NCI-H1694 (cell line): ENCODE measurements around the gene IFNL1.
"Not testable (repeated sequence)": the region's sequence is repeated elsewhere in the genome, so short reads cannot be mapped to it uniquely, and the experiment has no call there.

Experiments used
- DNase-seq: peaks from one replicate; lab custom pipeline; 2025; lab: John Stamatoyannopoulos, UW

The IFNL1 gene

DNA sequence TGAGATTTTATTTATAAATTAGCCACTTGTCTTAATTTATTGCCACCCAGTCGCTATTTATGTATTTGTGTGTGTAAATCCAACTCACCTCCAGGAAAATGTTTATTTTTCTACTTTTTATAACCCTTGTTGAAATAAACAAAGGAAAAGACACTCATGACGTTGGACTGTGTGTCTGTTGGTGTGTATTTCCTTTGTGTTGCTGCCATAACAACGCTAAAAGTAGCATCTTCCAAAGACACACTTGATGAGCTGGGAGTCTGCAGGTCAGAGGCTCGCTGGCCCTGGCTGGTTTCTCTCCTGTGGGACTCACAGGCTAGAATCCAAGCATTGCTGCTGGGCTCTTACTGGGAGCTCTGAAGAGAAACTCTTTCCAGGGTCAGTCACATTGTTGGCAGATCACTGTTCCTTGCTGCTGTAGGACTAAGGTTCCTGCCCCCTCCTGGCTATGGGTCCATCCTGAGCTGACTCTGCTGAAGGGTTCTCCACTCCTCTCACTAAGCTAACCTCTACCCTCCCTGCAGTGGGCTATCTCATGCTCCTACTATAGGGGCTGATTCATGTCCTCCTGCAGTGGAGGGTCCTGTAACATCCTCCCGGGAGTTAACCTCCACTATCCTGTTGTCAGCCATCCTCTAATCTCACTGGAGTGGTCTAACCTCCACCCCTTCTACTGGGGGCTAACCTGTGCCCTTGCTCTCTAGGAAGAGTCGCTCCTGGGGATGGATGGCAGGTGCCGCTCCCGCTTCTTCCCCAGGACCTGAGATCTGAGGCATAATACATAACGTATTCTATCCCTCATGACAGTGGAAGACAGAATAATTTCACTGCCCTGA, 26.0 kb upstream of the IFNL1 start:
- DNase-seq = no peak

- DNase-seq = not testable (repeated sequence)
Measured at GRCh38 chr19:39273859-39274258, 22.3 kb upstream of the IFNL1 start.

DNA sequence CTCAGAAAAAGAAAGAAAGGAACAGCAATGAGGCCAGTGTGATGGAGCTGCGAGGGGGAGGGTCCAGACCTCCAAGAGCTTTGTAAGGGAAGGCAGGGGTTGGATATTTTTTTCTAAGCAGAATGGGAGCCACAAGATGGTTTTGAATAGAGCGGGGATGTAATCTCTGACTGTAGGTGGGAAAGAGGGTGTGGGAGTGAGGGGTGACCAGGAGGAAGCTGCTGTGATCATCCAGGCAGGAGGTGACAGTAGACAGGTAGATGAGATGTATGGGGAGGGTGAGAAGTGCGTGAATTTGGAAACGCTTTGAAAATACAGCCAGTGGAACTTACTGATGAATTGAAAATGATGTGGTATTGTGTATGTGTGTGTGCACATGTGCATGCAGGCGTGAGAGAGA, 20.6 kb upstream of the IFNL1 start:
- no peak for DNase-seq

GRCh38 chr19:39276740-39277139, 19.5 kb upstream of the IFNL1 start:
- DNase-seq = no peak

- DNase-seq = no peak
Measured at GRCh38 chr19:39277598-39277997, 18.6 kb upstream of the IFNL1 start.

DNA sequence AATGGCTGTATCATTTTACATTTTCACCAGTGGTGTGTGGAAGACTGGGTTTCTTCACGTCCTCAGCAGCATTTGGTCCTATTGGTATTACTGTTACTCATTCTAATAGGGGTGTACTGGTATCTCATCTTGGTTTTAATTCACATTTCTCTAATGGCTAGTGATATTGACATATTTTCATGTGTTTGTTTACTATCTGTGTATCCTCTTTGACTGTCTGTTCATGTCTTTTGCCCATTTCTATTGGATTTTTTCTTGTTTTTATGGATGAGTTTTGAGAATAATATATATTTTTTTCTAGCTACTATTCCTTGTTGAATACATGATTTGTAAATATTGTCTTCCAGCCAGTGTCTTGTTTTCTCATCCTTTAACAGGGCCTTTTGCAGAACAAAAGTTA, 14.2 kb upstream of the IFNL1 start:
- DNase-seq = no peak

DNA sequence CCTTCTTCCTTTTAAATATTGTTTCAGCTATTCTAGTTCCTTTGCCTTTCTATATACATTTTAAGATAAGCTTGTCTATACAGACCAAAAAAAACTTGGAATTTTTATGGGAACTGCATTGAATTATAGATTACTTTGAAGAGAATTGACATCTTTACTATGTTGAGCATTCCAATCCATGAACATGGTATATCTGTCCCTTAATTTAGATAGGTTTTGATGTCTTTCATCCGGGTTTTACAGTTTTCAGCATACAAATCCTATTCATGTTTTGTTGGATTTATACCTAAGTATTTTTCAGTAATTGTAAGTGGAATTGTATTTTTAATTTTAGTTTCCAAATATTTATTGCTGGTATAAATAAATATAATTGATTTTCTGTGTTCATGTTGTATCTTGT, 12.2 kb upstream of the IFNL1 start:
- no peak for DNase-seq

DNA sequence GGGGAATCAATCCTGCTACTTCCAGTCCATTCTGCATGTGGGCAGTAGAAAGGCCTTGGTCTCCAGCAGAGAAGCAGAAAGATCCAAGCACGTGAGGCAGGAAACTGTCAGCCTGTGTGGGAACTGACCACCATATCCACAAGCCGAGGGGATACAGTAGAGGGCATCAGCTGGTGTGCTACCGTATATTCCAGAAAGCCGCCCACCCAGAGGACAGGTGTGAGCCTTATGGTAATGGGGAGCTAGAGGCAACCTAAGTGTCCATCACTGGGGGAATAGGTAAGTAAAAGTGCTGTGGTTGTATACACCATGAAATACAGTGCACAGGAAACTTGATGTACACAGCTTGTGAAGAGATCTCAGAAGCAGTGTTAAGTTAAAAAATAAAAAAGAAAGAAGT, 2.8 kb upstream of the IFNL1 start:
- DNase-seq = no peak

DNA sequence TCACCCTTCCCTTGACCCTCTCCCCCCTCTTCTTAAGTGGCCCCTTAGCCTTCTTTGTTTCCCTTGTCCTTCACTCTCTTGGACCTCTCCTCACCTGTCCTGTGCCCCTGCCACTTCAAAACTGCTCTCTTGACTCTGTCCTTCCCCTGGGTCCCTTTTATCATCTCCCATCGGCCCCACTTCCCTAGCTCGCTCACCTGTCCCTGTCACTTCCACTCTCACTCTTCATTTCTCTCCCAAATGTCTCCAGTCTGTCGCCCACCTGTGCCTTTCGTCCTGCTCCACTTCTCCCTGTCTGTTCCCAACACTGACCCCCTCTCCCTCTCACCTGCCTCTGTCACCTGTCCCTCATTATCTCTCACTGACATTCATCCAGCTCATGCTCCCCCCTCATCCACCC, 699 bp downstream of the IFNL1 start:
- DNase-seq = no peak

GRCh38 chr19:39297931-39298634, 1.9 kb downstream of the IFNL1 start:
- DNase-seq = no peak

- no peak for DNase-seq
Measured at GRCh38 chr19:39299404-39299803, 3.2 kb downstream of the IFNL1 start.

- no peak for DNase-seq
Measured at GRCh38 chr19:39299832-39300231, 3.6 kb downstream of the IFNL1 start.

DNA sequence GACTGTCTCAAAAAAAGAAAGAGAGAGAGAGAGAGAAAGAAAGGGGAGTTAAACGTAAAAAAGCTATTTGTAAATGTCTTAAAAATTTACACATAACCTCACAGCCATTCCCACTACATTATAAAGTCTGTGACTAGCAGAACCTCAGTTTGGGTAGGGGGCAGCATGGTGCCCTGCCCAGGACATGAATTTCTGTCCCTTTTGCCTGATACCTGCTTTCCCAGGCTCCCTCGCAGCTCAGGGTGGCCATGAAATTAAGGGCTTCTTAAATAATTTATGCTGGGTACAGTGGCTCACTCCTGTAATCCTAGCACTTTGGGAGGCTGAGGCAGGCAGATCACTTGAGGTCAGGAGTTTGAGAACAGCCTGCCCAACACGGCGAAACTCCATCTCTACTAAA, 4.8 kb downstream of the IFNL1 start:
- no peak for DNase-seq

DNA sequence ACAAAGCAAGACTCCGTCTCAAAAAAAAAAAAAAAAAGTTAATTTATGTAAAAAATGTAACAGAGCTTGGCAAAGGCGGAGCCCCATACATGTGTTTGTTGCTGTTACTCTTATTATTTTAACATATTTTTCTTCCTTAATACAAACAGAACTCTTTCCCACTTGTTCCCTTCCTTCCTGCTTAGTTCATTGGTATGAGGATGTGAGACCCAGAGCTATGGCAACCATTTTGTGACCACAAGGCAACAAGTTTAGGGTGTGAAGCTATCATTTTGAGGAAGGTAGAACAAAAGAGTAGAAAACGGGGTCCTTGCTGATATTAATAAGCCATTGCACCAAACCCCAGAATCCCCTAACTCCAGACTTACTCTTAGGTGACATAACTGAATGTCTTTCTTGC, 5.4 kb downstream of the IFNL1 start:
- DNase-seq = no peak

DNA sequence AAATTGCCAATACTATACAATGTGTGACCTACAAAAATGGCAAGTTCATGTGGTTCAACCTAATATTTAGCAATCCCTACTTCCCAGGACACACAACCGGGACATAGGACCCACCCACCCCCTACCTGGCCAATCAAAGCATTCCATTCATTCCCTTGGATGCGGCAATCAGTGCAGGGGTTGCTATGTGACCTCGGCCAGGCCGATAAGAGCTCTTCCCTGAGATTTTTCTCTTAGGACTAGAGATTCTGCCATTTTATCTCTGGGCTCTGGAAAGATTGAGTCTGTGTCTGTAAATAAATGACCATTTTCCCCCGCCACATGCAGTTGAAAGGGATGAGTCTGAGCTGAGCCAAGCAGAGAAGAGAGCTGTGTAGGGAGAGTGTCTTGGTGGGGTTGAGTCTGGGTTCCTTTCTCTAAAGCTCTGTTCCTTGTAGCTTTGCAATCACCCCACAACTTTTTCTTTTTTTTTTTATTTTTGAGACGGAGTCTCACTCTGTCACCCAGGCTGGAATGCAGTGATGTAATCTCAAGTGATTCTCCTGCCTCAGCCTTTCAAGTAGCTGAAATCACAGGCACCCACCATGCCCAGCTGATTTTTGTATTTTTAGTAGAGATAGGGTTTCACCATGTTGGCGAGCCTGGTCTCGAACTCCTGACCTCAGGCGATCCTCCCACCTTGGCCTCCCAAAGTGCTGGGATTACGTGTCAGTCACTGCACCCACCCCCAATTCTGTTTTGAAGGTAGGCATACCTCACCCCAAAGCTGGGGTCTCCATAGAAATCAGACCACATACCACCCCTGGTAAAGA, 7.4 kb downstream of the IFNL1 start:
- DNase-seq = no peak

DNA sequence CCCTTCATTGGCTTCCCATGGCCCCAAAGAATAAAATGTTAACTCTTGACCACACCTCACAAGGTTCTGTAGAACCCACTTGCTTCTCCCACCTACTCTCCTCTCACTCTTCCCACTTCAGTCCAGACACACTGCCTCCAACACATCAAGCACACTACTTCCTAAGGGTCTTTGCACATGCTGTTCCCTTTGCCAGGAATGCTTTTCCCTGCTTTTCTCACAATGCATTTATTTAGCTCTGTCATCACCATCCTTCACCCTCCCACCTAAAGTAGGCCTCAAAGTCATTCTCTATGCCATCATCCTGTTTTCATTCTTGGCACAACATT, 7.9 kb downstream of the IFNL1 start:
- DNase-seq = no peak

- no peak for DNase-seq
Measured at GRCh38 chr19:39304701-39305571, 8.7 kb downstream of the IFNL1 start.

DNA sequence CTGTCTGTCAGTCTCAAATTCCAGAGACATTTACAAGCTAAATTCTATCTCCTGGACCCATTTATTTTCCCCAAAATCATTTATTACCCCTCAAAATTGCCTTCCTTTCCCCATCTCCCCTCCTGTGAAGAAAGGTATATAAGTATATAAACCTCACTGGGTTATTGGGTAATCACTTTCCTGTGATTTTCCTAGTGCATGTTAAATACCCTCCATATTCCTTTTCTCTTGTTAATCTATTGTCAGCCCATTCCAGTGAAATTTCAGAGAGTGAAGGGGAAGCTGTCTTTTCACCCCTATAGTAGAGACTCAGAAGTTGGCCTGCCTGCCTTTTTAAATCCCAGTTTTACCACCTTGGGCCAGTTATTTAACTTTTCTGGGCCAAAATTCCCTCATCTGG, 9.9 kb downstream of the IFNL1 start:
- no peak for DNase-seq

DNA sequence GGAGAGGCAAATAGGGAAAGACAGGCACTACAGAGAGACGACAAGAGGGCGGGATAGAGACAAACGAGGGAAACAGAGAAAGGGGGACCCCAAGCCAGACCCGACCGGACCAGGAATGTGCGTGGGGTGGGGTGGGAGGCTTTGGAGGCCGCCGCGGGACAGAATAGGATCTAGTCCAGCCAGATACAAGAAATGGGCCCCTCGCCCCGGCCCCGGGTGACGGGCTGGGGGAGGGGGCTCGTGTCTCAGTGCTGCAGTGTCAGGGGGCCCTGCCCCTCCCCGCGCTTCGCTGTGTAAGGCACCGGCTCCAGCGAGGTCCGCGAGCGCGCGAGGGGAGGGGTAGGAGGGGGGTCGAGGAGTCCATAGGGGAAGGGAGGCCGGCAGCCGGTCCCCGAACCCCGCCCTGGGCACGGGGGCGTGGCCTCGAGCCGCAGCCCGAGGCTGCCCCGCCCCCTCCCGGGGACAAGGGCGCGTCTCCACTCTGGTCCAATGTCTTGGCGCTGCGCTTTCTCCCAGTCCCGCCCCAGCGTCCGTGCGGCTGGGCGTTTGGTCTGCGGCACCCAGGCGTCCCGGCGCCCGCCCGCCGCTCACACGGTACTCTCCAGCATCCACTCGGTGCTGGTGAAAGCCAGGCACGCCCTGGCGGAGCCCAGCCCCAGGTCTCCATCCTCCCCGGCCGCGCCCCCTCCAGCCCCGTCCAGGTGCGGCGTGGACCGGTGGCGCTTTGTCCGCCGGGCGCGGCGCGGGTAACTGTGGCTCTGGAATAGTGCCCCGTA, 11.0 kb downstream of the IFNL1 start:
- no peak for DNase-seq

- DNase-seq = no peak
Measured at GRCh38 chr19:39307822-39308530, 11.8 kb downstream of the IFNL1 start.
